ENCODE results near the gene RGS7. TPM values are rescaled to one million over a fixed set of nuclear protein-coding genes. Genes with fewer than 3 reads are reported as not detected.
"Not testable (repeated sequence)": the region's sequence is repeated elsewhere in the genome, so short reads cannot be mapped to it uniquely, and the experiment has no call there.

RGS7 gene
- total RNA-seq, 1 donor from 2014 or later: 1.9 TPM

DNA sequence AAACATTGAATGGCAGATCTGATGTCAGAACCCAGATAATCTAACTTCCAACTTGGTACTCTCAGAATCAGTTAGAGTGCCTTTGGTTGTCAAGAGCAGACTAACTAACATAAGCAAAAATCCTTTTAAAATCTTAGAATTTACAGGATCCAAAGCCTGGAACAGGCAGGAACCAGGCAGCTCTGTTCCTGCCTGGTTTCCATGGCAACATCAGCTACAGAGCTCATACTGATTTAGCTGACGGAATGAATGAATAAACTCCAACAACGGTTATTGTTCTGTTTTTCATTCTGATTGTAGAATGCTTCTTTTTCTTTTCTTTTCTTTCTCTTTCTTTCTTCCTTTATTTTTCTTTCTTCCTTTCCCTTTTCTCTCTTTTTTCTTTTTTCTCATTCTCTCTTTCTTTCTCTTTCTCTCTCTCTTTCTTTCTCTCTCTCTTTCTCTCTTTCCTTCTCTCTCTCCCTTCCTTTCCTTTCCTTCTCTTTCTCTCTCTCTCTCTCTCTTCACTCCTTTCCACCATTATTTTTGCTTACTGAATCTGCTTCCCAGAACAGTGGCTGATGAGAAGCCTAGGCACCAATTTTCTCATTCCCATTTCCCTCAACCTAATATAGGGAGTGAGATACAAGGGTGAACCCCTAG, 121.6 kb downstream of the RGS7 start:
- Mint-ChIP-seq H3K4me3 (no peak overlapping the region), H3K27ac (no peak overlapping the region), H3K27me3 (ENCODE audit: low read depth) (no peaks in the 10 kb centered on the region), H3K36me3 (no peaks in the 10 kb centered on the region), H3K9me3 (peaks cover 4% of the 10 kb centered on the region), H3K4me1 (no peaks in the 10 kb centered on the region)
- DNase-seq (ENCODE audit: low spot score in 2 of 2, unreplicated experiment in 2 of 2): no peak
- TF ChIP-seq, protein P1, sequence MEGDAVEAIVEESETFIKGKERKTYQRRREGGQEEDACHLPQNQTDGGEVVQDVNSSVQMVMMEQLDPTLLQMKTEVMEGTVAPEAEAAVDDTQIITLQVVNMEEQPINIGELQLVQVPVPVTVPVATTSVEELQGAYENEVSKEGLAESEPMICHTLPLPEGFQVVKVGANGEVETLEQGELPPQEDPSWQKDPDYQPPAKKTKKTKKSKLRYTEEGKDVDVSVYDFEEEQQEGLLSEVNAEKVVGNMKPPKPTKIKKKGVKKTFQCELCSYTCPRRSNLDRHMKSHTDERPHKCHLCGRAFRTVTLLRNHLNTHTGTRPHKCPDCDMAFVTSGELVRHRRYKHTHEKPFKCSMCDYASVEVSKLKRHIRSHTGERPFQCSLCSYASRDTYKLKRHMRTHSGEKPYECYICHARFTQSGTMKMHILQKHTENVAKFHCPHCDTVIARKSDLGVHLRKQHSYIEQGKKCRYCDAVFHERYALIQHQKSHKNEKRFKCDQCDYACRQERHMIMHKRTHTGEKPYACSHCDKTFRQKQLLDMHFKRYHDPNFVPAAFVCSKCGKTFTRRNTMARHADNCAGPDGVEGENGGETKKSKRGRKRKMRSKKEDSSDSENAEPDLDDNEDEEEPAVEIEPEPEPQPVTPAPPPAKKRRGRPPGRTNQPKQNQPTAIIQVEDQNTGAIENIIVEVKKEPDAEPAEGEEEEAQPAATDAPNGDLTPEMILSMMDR (IDR thresholded peaks at IDR 0.05; ENCODE audit: unreplicated experiment): no peak

DNA sequence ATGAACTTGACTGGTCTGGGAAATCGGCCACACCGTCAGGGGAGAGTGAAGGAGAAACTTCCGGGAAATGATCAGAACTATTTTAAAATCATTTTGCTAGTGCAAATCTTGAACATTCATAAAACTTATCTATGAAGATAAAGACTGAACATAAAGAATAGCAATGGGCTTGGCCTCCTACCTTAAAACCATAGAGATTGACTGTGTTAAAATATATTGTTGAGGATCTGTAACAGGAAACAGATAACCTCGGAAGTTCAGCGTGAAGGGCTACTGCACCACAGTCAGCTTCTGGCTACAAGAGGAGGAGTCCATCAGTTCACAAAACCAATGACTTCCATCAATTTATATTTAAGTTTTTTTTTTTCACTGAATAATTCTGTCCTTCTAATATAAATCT, 127.3 kb downstream of the RGS7 start:
- Mint-ChIP-seq H3K4me3 (no peak overlapping the region), H3K27ac (no peak overlapping the region), H3K27me3 (ENCODE audit: low read depth) (no peaks in the 10 kb centered on the region), H3K36me3 (no peaks in the 10 kb centered on the region), H3K4me1 (peaks cover 7% of the 10 kb centered on the region), H3K9me3 (peaks cover 4% of the 10 kb centered on the region)
- TF ChIP-seq, protein P1 (IDR thresholded peaks at IDR 0.05; ENCODE audit: unreplicated experiment): no peak
- DNase-seq (ENCODE audit: low spot score in 2 of 2, unreplicated experiment in 2 of 2): no peak

DNA sequence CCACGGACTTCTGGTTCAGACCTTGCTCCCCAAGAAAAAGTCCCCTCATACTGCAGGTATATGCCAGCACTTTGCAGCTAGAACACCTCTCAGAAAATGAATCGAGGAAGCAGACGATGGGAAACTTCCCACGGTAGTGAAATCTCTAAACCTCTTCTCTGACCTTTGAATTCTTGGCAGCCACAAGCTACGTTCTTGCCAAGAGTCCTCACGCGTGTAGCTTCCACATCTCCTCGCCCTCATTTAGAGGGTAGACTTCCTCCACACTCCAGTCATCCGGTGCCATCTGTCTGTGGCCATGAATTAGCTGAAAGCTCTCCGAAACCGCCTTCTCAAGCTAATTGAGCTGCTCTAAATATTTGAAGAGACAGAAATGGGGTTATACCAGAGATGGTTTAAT, 127.8 kb downstream of the RGS7 start:
- no peak for DNase-seq (ENCODE audit: low spot score in 2 of 2, unreplicated experiment in 2 of 2)
- TF ChIP-seq, protein P1 (IDR thresholded peaks at IDR 0.05; ENCODE audit: unreplicated experiment): no peak
- H3K4me3 Mint-ChIP-seq: no peak overlapping the region

DNA sequence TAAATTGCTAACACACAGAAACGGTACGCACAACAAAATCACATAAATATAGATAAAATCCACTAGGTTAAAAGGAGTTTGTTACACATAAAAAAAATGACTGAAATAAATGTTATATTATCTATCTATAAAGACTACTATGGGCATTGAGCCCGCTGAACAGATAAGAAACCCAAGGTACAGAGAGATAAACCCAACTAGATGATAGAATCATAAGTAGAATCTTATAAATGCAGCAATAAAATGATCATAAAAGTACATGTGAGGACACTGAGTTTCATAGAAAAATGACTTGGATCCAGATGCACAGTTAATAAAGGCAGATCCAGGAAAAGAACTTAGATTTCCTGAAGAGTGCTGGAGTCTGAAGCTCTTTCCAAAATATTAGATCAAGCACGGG, 128.7 kb downstream of the RGS7 start:
- H3K27me3 Mint-ChIP-seq (ENCODE audit: low read depth): no peaks in the 10 kb centered on the region
- peaks cover 4% of the 10 kb centered on the region for H3K9me3 Mint-ChIP-seq
- H3K27ac Mint-ChIP-seq: no peak overlapping the region
- no peak overlapping the region for H3K4me3 Mint-ChIP-seq
- TF ChIP-seq, protein P1 (IDR thresholded peaks at IDR 0.05; ENCODE audit: unreplicated experiment): no peak
- DNase-seq (ENCODE audit: low spot score in 2 of 2, unreplicated experiment in 2 of 2): no peak
- H3K36me3 Mint-ChIP-seq: no peaks in the 10 kb centered on the region
- H3K4me1 Mint-ChIP-seq: peaks cover 7% of the 10 kb centered on the region

More for the DNA sequence above, 127.8 kb downstream of the RGS7 start:
- no peak overlapping the region for H3K27ac Mint-ChIP-seq
- H3K36me3 Mint-ChIP-seq: no peaks in the 10 kb centered on the region
- peaks cover 7% of the 10 kb centered on the region for H3K4me1 Mint-ChIP-seq
- H3K27me3 Mint-ChIP-seq (ENCODE audit: low read depth): no peaks in the 10 kb centered on the region
- peaks cover 4% of the 10 kb centered on the region for H3K9me3 Mint-ChIP-seq

DNA sequence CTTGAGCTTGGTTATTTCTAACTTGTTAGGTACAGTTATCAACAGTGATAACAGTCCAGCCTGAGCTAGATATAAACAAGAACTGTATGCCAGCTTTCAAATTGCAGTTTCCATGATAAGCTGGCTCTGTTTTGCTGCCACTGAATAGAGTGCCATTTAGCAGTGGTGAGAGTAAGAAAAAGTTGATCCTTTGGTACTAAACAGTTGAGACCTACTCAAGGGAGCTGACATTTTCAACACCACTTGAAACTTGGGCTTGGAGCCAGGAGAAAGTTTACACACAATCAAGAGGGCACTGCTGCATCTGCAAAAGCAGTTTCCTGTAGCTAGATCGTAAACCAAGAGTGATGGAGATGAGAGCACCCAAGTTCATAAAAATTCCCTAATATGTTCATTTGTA, 131.3 kb downstream of the RGS7 start:
- H3K4me3 Mint-ChIP-seq: no peak overlapping the region
- TF ChIP-seq, protein P1 (IDR thresholded peaks at IDR 0.05; ENCODE audit: unreplicated experiment): no peak
- peaks cover 5% of the 10 kb centered on the region for H3K9me3 Mint-ChIP-seq
- peaks cover 7% of the 10 kb centered on the region for H3K4me1 Mint-ChIP-seq
- no peaks in the 10 kb centered on the region for H3K27me3 Mint-ChIP-seq (ENCODE audit: low read depth)
- H3K36me3 Mint-ChIP-seq: no peaks in the 10 kb centered on the region
- no peak for DNase-seq (ENCODE audit: low spot score in 2 of 2, unreplicated experiment in 2 of 2)
- H3K27ac Mint-ChIP-seq: no peak overlapping the region

DNA sequence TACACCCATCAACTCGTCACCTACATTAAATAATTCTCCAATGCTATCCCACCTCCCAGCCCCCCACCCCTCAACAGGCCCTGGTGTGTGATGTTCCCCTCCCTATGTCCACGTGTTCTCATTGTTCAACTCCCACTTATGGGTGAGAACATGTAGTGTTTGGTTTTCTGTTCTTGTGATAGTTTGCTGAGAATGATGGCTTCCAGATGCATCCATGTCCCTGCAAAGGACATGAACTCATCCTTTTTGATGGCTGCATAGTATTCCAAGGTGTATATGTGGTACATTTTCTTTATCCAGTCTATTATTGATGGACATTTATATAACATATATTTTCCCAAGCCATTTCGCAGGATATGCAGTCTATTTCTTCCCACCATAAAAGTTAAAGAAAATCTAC, 132.8 kb downstream of the RGS7 start:
- not testable (repeated sequence) for H3K4me3 Mint-ChIP-seq; H3K36me3 Mint-ChIP-seq; H3K27me3 Mint-ChIP-seq (ENCODE audit: low read depth)

DNA sequence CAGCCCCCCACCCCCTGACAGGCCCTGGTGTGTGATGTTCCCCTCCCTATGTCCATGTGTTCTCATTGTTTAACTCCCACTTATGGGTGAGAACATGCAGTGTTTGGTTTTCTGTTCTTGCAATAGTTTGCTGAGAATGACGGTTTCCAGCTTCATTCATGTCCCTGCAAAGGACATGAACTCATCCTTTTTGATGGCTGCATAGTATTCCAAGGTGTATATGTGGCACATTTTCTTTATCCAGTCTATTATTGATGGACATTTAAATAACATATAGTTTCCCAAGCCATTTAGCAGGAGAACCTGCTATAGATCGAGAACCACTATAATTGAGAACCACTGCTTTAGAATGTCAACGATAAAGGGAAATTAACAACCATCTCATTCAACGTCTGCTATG, 134.2 kb downstream of the RGS7 start:
- not testable (repeated sequence) for H3K9me3 Mint-ChIP-seq; H3K36me3 Mint-ChIP-seq; H3K27ac Mint-ChIP-seq; H3K27me3 Mint-ChIP-seq (ENCODE audit: low read depth); H3K4me3 Mint-ChIP-seq; DNase-seq (ENCODE audit: low spot score in 2 of 2, unreplicated experiment in 2 of 2)
- peaks cover 13% of the 10 kb centered on the region for H3K4me1 Mint-ChIP-seq

More for the DNA sequence above, 132.8 kb downstream of the RGS7 start:
- not testable (repeated sequence) for DNase-seq (ENCODE audit: low spot score in 2 of 2, unreplicated experiment in 2 of 2); H3K9me3 Mint-ChIP-seq; H3K27ac Mint-ChIP-seq
- peaks cover 17% of the 10 kb centered on the region for H3K4me1 Mint-ChIP-seq

All from mesothelial cell of epicardium (in vitro differentiated cells).